Fibroblast of peridontal ligament (primary cell): Measurements from ENCODE around the gene LNX2.
A peak's percentile ranks its signal among the peaks of the same experiment; 100 is the strongest.
"Not testable (repeated sequence)": the region's sequence is repeated elsewhere in the genome, so short reads cannot be mapped to it uniquely, and the experiment has no call there.

Source experiments
- DNase-seq: peaks from one replicate; pipeline ENCODE4 v3.0.0-alpha.2; 2010; ENCODE audit errors: extremely low read depth

Gene LNX2

DNA sequence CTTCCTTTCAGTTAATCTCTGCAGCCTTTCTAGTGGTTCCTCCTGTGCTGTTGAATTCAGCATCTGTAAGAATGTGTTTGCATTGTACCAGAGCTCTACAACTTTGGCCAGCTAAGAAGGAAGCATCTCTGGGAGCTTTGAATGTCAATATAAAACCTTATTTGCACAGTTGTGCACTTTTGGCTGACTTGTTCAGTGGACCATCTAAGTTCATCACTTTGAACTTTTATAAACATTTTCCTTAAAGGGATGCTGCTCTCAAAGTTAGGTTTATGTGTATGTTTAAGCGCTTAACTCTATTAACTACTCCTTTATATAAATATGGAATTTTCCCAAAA lies 16.9 kb upstream of the LNX2 start:
- DNase-seq = no peak

DNA sequence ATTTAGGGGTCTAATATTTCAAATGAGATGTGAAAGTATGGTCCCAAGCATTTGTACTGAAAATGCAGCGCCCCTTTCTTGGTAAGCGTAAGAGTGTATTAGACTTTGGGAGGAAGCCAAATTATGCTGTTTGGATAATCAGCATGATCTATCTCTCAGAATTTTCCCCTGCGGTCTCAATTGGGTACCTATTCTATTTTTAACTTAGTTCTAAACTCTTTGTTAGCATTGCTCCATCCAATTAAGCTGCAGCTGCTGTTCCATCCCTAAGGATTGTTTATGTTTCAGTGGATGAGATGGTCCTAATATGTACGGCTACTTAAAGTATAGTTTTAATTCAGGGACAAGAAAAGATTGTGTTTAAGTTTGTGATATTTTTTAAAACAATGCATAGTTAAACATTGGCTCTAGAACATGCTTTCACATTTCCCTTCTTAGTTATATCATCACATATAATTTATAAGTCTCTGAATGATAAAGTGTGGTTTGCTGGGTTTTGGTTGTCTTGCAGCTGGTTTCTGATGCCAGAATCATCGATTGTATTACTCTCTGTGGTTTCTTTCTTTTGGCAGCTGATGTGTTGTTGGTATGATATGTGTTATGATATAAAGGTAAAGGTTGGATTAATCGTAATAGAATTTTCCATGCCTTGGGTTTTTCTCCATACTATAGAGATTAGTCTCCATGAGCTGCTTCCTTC lies 16.4 kb upstream of the LNX2 start:
- DNase-seq = peak; percentile 46

DNA sequence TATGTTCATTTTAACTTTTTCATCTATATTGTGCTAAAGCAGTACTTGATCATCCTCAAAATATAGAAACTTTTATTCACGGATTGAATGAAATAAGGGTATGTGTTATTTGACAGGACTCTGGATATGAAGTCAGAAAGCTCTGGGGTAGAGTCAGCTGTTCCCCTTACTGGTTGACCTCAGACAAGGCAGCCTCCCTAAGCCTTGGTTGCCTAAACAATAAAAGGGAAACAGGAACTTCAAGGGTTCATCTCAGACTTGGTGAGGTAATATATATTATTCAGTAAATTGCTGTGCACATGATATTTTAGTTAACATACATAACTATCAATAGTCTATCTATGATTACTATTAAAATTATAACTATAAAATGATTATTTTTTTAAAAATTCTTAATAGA lies 14.9 kb upstream of the LNX2 start:
- no peak for DNase-seq

GRCh38 chr13:27634791-27635190 lies 14.5 kb upstream of the LNX2 start:
- no peak for DNase-seq

GRCh38 chr13:27634231-27634630 lies 13.9 kb upstream of the LNX2 start:
- DNase-seq = no peak

DNA sequence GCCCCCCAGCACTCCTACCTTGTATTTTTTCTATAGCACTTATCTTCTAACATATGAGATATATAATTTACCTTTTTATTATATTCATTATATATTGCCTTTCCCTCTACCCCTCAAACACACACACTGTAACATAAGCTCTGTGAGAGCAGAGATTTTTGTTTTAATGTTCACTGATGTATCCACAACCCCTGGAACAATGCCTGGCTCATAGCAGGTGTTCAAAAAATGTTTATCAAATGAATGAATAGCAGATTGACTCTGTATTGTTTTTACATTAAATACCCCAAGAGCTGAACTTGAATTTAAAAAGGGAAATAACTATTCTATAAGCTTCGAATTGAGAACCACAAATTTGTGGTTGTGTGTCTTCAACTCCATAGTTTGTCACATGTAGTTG lies 12.3 kb upstream of the LNX2 start:
- DNase-seq = no peak

DNA sequence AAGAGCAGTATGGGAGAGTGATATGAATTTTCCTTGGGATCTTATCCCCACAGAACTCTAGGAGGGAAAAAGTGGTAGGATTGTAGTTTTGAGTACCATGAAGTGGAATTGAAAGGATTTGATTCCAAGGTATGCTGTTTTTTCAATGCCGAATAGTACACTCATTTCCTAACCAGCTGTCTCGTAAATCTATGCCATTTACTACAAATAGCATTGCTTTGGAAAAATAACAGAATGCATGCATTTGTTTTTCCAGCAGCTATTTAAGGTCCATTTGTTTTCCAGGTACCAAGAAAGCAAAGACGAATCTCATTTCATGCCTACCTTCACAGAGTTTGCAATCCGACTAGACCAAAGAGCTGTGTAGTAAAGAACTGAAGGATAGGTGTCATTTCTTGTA lies 11.9 kb upstream of the LNX2 start:
- DNase-seq = no peak

- DNase-seq = no peak
These were observed 11.3 kb upstream of the LNX2 start for GRCh38 chr13:27631665-27632064.

DNA sequence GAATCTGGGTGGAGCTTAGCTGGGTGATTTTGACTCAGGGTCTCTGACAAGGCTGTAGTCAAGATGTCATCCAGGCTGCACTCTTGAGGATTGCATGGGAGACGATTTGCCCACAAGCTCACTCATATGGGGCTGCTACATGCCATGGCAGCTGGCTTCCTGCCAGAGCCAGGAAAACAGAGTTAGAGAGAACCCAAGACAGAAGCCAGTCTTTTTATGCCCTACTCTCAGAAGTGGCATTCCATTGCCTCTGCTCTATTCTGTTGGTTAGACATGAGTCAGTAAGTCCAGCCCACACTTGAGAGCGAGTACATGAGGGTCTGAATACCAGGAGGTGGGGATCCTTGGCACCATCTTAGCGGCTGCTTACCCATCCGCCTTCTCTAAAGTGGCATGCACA lies 10.8 kb upstream of the LNX2 start:
- DNase-seq = no peak

- DNase-seq = not testable (repeated sequence)
These were observed 8.4 kb upstream of the LNX2 start for GRCh38 chr13:27628766-27629165.

DNA sequence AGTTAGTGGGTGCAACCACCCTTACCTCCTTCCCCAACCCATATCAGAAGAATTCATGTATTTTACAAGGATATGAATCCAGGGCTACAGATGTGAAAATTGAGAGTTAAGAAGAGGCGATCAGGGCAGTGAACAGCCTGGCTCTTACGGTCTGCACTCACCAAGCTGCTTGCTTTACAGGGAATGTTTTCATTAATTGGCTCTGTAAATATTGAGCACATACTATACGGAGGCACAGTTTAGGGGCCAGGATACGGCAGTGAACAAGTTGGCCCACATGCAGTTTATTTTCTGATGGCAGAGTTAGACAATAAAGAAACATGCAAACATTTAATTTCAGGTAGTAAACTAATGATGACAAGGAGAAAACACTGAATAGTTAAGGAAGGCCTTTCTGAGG lies 7.8 kb upstream of the LNX2 start:
- no peak for DNase-seq

- no peak for DNase-seq
These were observed 7.1 kb upstream of the LNX2 start for GRCh38 chr13:27627380-27627779.

DNA sequence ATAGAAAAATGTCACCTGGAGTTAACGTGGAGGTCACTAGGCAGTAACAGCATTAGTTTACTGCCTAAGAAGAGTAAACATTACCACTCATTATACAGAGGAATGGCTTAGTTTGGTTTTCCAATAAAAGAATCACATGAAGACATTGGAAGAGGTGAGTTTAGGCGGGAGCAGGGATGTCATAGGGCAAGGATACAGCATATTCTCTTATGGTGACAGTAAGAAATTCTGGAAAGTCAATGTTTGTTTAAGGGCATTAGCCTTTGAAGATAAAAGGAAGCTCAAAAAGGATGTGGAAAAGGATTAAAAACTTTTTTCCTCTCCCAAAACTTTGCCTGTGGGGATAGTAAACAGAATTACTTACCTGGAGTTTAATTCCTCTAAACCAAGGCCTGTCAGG lies 5.5 kb upstream of the LNX2 start:
- no peak for DNase-seq

- DNase-seq = no peak
These were observed 3.7 kb upstream of the LNX2 start for GRCh38 chr13:27624071-27624470.

GRCh38 chr13:27622881-27623280 lies 2.6 kb upstream of the LNX2 start:
- no peak for DNase-seq

- DNase-seq = peak; percentile 27
These were observed 1.9 kb upstream of the LNX2 start for GRCh38 chr13:27622102-27622820.

GRCh38 chr13:27621366-27622101 lies 1.2 kb upstream of the LNX2 start, which contains the start of gene POLR1D:
POLR1D (plus strand) TSS chr13:27621892; CDS start chr13:27621984, 92 bp downstream.
- peak; percentile 48 for DNase-seq

DNA sequence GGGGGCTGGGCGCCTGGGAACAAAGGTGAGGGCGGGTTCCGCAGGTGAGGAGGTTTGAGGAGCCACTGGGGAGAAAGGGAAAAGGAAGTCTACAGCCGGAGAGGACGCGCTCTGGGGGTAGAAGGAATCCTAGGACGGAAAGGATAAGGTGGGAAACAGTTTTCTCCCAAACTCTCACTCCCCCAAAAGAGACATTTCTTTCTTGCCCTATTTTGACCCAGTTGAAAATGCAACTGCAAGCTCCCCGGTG lies 712 bp upstream of the LNX2 start:
- no peak for DNase-seq

DNA sequence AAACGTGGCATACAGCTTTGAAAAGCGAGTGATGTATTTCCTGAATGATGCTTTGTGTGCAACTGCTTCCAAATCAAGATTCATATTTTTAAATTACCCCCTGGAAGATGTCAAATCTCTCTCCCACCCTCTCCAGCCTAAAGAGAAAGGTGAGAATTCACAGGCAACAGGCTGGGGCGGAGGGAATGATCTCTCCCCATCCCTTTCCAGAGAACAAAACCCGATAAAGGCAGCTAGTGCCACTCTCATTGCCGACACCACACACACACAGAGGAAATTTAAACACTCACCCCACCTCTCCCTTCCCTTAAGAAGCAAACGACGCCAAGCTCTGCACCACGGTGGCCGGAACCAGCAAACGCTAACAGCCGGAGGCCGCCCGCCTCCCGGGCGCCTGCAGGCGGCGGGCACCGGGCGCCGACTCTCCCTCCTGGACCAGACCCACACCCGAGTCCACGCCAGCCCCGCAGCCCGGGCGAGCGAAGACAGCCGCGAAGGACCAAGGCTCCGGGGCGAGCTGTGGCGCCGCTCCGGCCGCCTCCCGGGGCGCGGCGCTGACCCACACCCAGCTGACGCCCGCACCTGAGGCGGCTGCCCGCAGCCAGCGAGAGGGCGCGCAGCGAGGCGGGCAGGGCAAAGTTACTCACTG lies 477 bp downstream of the LNX2 start:
- peak; percentile 20 for DNase-seq

- peak; percentile 54 for DNase-seq
These were observed 1.1 kb downstream of the LNX2 start for GRCh38 chr13:27619093-27619727.

DNA sequence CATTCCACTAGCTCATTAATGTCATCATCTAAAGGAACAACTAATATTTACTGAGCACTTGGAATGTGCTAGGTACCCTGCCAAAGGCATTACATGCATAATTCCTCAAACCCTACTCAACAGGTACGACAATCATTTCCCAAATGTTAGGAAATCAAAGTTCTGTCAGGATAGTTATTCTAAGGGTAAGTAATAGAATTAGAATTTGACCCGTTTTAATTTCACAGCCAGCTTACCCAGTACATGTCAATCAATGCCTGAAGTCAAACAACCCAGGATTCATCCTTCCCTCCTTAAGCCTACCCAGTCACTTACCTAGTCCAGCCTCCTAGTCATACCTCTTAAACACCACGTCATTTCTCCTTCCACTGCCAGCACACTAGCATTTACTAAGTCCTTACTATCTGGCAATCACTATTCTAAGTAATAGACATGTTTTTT lies 2.4 kb downstream of the LNX2 start:
- DNase-seq = no peak

DNA sequence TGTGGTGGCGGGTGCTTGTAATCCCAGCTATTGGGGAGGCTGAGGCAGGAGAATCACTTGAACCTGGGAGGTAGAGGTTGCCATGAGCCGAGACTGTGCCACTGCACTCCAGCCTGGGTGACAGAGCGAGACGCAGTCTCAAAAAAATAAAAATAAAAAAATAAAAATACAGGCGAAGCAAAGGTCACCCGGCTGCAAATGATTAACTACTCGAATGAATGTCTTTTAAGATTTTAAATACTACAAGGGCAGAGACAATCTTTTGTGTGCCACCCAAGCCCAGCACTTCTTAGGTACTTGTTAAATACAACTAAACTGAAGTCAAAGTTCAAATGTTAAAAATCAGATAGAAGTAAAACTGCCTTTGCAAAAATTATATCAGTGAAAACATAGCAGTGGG lies 6.7 kb downstream of the LNX2 start:
- DNase-seq = no peak
